ENCODE data around the gene ATG13.
"Not testable (repeated sequence)": the region's sequence is repeated elsewhere in the genome, so short reads cannot be mapped to it uniquely, and the experiment has no call there.

Gene ATG13

GRCh38 chr11:46655631-46656030 is 38.3 kb downstream of the ATG13 start:
- no peaks in the 10 kb centered on the region for H3K27me3 Mint-ChIP-seq
- no peak overlapping the region for H3K27ac Mint-ChIP-seq

GRCh38 chr11:46657186-46657585 is 39.8 kb downstream of the ATG13 start:
- Mint-ChIP-seq H3K9me3 (no peaks in the 10 kb centered on the region), H3K36me3 (ENCODE audit: low read depth) (peaks cover 39% of the 10 kb centered on the region), H3K27me3 (no peaks in the 10 kb centered on the region), H3K4me3 (no peak overlapping the region), H3K4me1 (ENCODE audit: low read depth) (no peaks in the 10 kb centered on the region), H3K27ac (no peak overlapping the region)

More at GRCh38 chr11:46655631-46656030, 38.3 kb downstream of the ATG13 start:
- Mint-ChIP-seq H3K36me3 (ENCODE audit: low read depth) (peaks cover 44% of the 10 kb centered on the region), H3K4me1 (ENCODE audit: low read depth) (no peaks in the 10 kb centered on the region), H3K4me3 (no peak overlapping the region), H3K9me3 (no peaks in the 10 kb centered on the region)

- Mint-ChIP-seq H3K36me3 (ENCODE audit: low read depth) (peaks cover 41% of the 10 kb centered on the region), H3K27me3 (no peaks in the 10 kb centered on the region), H3K4me3 (no peak overlapping the region), H3K9me3 (no peaks in the 10 kb centered on the region), H3K4me1 (ENCODE audit: low read depth) (no peaks in the 10 kb centered on the region), H3K27ac (no peak overlapping the region)
Observed at GRCh38 chr11:46658259-46658658, 40.9 kb downstream of the ATG13 start.

- no peak overlapping the region for H3K4me3 Mint-ChIP-seq
- no peaks in the 10 kb centered on the region for H3K9me3 Mint-ChIP-seq
- no peaks in the 10 kb centered on the region for H3K4me1 Mint-ChIP-seq (ENCODE audit: low read depth)
- no peaks in the 10 kb centered on the region for H3K27me3 Mint-ChIP-seq
- H3K36me3 Mint-ChIP-seq (ENCODE audit: low read depth): peaks cover 50% of the 10 kb centered on the region
- H3K27ac Mint-ChIP-seq: no peak overlapping the region
Observed at GRCh38 chr11:46659908-46660307, 42.6 kb downstream of the ATG13 start.

GRCh38 chr11:46661836-46662235 is 44.5 kb downstream of the ATG13 start:
- Mint-ChIP-seq H3K9me3 (no peaks in the 10 kb centered on the region), H3K36me3 (ENCODE audit: low read depth) (peaks cover 52% of the 10 kb centered on the region), H3K4me1 (ENCODE audit: low read depth) (no peaks in the 10 kb centered on the region), H3K27me3 (no peaks in the 10 kb centered on the region), H3K4me3 (no peak overlapping the region), H3K27ac (no peak overlapping the region)

- Mint-ChIP-seq H3K27me3 (no peaks in the 10 kb centered on the region), H3K4me1 (ENCODE audit: low read depth) (no peaks in the 10 kb centered on the region), H3K4me3 (no peak overlapping the region), H3K36me3 (ENCODE audit: low read depth) (peaks cover 51% of the 10 kb centered on the region), H3K9me3 (no peaks in the 10 kb centered on the region), H3K27ac (no peak overlapping the region)
Observed at GRCh38 chr11:46662366-46662765, 45.0 kb downstream of the ATG13 start.

- H3K4me3 Mint-ChIP-seq: no peak overlapping the region
- peak overlapping the region; percentile 36 for H3K27ac Mint-ChIP-seq
- no peaks in the 10 kb centered on the region for H3K4me1 Mint-ChIP-seq (ENCODE audit: low read depth)
- peaks cover 50% of the 10 kb centered on the region for H3K36me3 Mint-ChIP-seq (ENCODE audit: low read depth)
- no peaks in the 10 kb centered on the region for H3K27me3 Mint-ChIP-seq
- no peaks in the 10 kb centered on the region for H3K9me3 Mint-ChIP-seq
Observed at GRCh38 chr11:46663277-46663940, 46.1 kb downstream of the ATG13 start.

- Mint-ChIP-seq H3K36me3 (ENCODE audit: low read depth) (peaks cover 50% of the 10 kb centered on the region), H3K9me3 (no peaks in the 10 kb centered on the region), H3K4me3 (no peak overlapping the region), H3K27me3 (no peaks in the 10 kb centered on the region), H3K4me1 (ENCODE audit: low read depth) (peaks cover 3% of the 10 kb centered on the region), H3K27ac (no peak overlapping the region)
Observed at GRCh38 chr11:46664612-46665011, 47.3 kb downstream of the ATG13 start.

- Mint-ChIP-seq H3K27ac (no peak overlapping the region), H3K27me3 (no peaks in the 10 kb centered on the region), H3K9me3 (no peaks in the 10 kb centered on the region), H3K36me3 (ENCODE audit: low read depth) (peaks cover 48% of the 10 kb centered on the region), H3K4me3 (no peak overlapping the region), H3K4me1 (ENCODE audit: low read depth) (peaks cover 9% of the 10 kb centered on the region)
Observed at GRCh38 chr11:46665356-46665755, 48.0 kb downstream of the ATG13 start.

GRCh38 chr11:46666516-46666915 is 49.2 kb downstream of the ATG13 start:
- Mint-ChIP-seq H3K27me3 (no peaks in the 10 kb centered on the region), H3K9me3 (no peaks in the 10 kb centered on the region), H3K36me3 (ENCODE audit: low read depth) (peaks cover 53% of the 10 kb centered on the region), H3K4me3 (no peak overlapping the region), H3K4me1 (ENCODE audit: low read depth) (peaks cover 19% of the 10 kb centered on the region), H3K27ac (no peak overlapping the region)

GRCh38 chr11:46667043-46667481 is 49.7 kb downstream of the ATG13 start:
- Mint-ChIP-seq H3K36me3 (ENCODE audit: low read depth) (peaks cover 58% of the 10 kb centered on the region), H3K4me1 (ENCODE audit: low read depth) (peaks cover 25% of the 10 kb centered on the region), H3K27me3 (no peaks in the 10 kb centered on the region), H3K9me3 (no peaks in the 10 kb centered on the region), H3K27ac (peak overlapping the region; percentile 48), H3K4me3 (no peak overlapping the region)

GRCh38 chr11:46668480-46669085 is 51.2 kb downstream of the ATG13 start:
- no peaks in the 10 kb centered on the region for H3K27me3 Mint-ChIP-seq
- H3K27ac Mint-ChIP-seq: no peak overlapping the region
- H3K36me3 Mint-ChIP-seq (ENCODE audit: low read depth): peaks cover 55% of the 10 kb centered on the region
- peaks cover 35% of the 10 kb centered on the region for H3K4me1 Mint-ChIP-seq (ENCODE audit: low read depth)
- H3K9me3 Mint-ChIP-seq: no peaks in the 10 kb centered on the region
- H3K4me3 Mint-ChIP-seq: no peak overlapping the region

GRCh38 chr11:46669711-46670139 is 52.4 kb downstream of the ATG13 start:
- H3K27ac Mint-ChIP-seq: no peak overlapping the region

GRCh38 chr11:46670521-46670920 is 53.2 kb downstream of the ATG13 start:
- H3K4me3 Mint-ChIP-seq, H3K27me3 Mint-ChIP-seq, H3K9me3 Mint-ChIP-seq: not testable (repeated sequence)
- Mint-ChIP-seq H3K4me1 (ENCODE audit: low read depth) (peaks cover 54% of the 10 kb centered on the region), H3K36me3 (ENCODE audit: low read depth) (peaks cover 44% of the 10 kb centered on the region), H3K27ac (peak overlapping the region; percentile 58)

More at GRCh38 chr11:46669711-46670139, 52.4 kb downstream of the ATG13 start:
- peaks cover 46% of the 10 kb centered on the region for H3K4me1 Mint-ChIP-seq (ENCODE audit: low read depth)
- H3K9me3 Mint-ChIP-seq: no peaks in the 10 kb centered on the region
- peaks cover 51% of the 10 kb centered on the region for H3K36me3 Mint-ChIP-seq (ENCODE audit: low read depth)
- no peaks in the 10 kb centered on the region for H3K27me3 Mint-ChIP-seq
- no peak overlapping the region for H3K4me3 Mint-ChIP-seq

GRCh38 chr11:46671958-46672315 is 54.6 kb downstream of the ATG13 start:
- H3K9me3 Mint-ChIP-seq: no peaks in the 10 kb centered on the region
- no peaks in the 10 kb centered on the region for H3K27me3 Mint-ChIP-seq
- H3K4me1 Mint-ChIP-seq (ENCODE audit: low read depth): peaks cover 64% of the 10 kb centered on the region
- peak overlapping the region; percentile 34 for H3K27ac Mint-ChIP-seq
- peaks cover 39% of the 10 kb centered on the region for H3K36me3 Mint-ChIP-seq (ENCODE audit: low read depth)
- no peak overlapping the region for H3K4me3 Mint-ChIP-seq

Data from stimulated activated naive CD8-positive, alpha-beta T cell treated with anti-CD3 and anti-CD28 coated beads, Interleukin-15, Interleukin-2, amounts not matched to agents 100 ng/mL and 50 ng/mL, for 24 hours (primary cell).